Activated CD4-positive, alpha-beta T cell treated with anti-CD3 and anti-CD28 coated beads for 36 hours (primary cell): ENCODE data around the gene SH3BP2. TPM values are rescaled to one million over a fixed set of nuclear protein-coding genes. Genes with fewer than 3 reads are reported as not detected.

Experiments used
- ATAC-seq: fragments of 200-7000 bp; cut with Tn5 transposase; one replicate; pipeline ENCODE4 v1.10.0; 2021; ENCODE audit warnings: mild to moderate bottlenecking, moderate library complexity
- CTCF ChIA-PET: fragments of 350-600 bp; sonication (Branson Sonifier 250); formaldehyde crosslinking; loops from one replicate; lab custom pipeline; 2021; ENCODE audit warnings: antibody characterized with exemption; lab: Charles Lee
- POLR2A ChIA-PET: fragments of 350-600 bp; sonication (Branson Sonifier 250); formaldehyde crosslinking; loops from one replicate; lab custom pipeline; 2021; ENCODE audit warnings: antibody characterized with exemption, inconsistent platforms; lab: Charles Lee
- DNase-seq: peaks from one replicate; pipeline ENCODE4 v3.0.0-alpha.2; 2020
- H3K27ac Mint-ChIP-seq: one replicate; pipeline ENCODE4 v1.8.0; 2021; ENCODE audit warnings: mixed read lengths
- H3K27me3 Mint-ChIP-seq: one replicate; pipeline ENCODE4 v1.8.0; 2021; ENCODE audit warnings: mixed read lengths
- H3K36me3 Mint-ChIP-seq: one replicate; pipeline ENCODE4 v1.8.0; 2021; ENCODE audit warnings: low read depth, mixed read lengths
- H3K4me1 Mint-ChIP-seq: one replicate; pipeline ENCODE4 v1.8.0; 2021; ENCODE audit warnings: mixed read lengths
- H3K4me3 Mint-ChIP-seq: one replicate; pipeline ENCODE4 v1.8.0; 2021; ENCODE audit warnings: mild to moderate bottlenecking, moderate library complexity, mixed read lengths
- H3K9me3 Mint-ChIP-seq: one replicate; pipeline ENCODE4 v1.8.0; 2021; ENCODE audit warnings: low read depth, mixed read lengths
- intact Hi-C, 2 experiments: fragments of 100-400 bp; cut with DNase I in 1 of 2; cut with micrococcal nuclease in 1 of 2; formaldehyde crosslinking; loops; one replicate each; pipeline versions ENCODE4 v1.14.2 to v1.15.1; 2022 to 2024; cut with DNase I, micrococcal nuclease
- total RNA-seq, 2 experiments: library from RNA; stranded (reverse); gene quantifications; one replicate each; pipeline ENCODE4 v1.2.3, GENCODE V29; 2021

The SH3BP2 gene
- total RNA-seq, 2 experiments from 2014 or later, result 63.3 to 68.3 TPM

DNA sequence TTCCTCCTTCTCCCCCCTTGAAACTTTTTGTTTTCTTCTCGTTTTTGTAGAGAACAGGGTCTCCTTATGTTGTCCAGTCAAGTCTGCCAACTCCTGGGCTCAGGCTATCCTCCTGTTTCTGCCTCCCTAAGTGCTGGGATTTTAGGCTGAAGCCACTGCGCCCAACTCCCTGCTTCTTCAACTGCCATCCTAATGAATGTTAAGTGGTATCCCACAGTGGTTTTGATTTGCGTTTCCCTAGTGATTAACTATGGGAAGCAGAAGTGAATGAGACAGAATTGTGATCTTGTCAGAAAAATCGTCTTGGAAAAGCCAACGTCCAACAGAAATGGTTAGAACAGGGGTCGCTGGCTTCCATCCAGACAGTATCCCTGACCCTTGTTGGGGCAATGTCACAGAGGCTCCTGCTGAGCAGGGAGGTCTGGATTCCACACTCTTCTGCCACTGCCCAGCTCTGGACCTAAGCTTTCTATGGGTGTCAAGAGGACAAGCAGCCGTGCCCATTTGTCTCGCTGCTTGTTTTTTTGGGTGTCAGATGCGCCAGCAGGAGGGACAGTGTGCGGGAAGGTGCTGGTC lies 49.9 kb downstream of the SH3BP2 start:
- peak overlapping the region; percentile 63 for H3K27ac Mint-ChIP-seq
- peaks cover 57% of the 10 kb centered on the region for H3K4me1 Mint-ChIP-seq
- peak overlapping the region; percentile 75 for H3K4me3 Mint-ChIP-seq
- POLR2A ChIA-PET, result no interaction called here
- intact Hi-C loops, result loop anchor here in 1 of 2 experiments (1.0 to 5.0 kb wide), 11 partner anchors 50 to 600 kb away; partner anchors contain the start of genes FAM193A, GRK4, HAUS3 and HTT
- H3K27me3 Mint-ChIP-seq, result no peaks in the 10 kb centered on the region
- DNase-seq, result peak; percentile 6
- ATAC-seq, result no peak
- H3K36me3 Mint-ChIP-seq, result peaks cover 12% of the 10 kb centered on the region
- peaks cover 2% of the 10 kb centered on the region for H3K9me3 Mint-ChIP-seq
- CTCF ChIA-PET, result no interaction called here

DNA sequence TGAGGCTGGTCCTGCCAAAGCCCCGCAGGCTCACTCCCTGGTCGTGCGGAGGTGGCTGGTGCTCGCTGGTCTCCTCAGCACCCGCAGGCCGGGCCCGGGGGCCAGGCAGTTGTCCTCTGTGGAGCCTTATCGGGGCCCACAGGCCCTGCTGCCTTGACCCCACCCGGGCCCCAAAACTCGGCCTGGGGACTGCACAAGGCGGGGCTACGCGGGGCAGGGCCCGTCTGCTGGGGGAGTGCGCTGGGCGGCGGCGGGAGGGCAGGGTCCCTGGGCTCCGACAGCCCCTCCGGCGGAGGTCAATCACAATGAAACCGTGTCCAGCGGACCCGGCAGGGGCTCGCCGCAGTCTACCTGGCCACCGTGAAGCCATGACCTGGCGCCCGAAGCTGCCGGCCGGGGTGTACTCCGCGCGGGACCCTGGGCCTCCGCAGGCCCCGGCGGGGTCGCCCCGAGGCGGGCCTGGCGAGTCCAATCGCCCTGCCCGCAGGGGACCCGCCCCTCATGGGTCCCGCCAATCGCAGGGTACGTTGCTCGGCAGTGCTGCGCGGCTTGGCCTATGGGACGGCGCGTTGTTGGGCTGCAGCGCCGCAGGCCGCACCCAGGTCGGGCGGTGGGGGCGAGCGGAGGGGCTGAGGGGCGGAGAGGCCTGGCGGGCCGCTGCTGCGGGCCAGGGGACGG lies 50.5 kb downstream of the SH3BP2 start, which contains the start of gene ADD1:
Gene ADD1, plus strand, starts transcription at position 582 of the 678 bp plus-strand sequence. CDS start 32,072 bp downstream, outside the sequence.
- peak; percentile 88 for ATAC-seq
- peak within 1 kb of the TSS; percentile 88 for H3K4me3 Mint-ChIP-seq
- ChIA-PET POLR2A (no interaction called here), CTCF (no interaction called here)
- peak within 1 kb of the TSS; percentile 89 for H3K27ac Mint-ChIP-seq
- H3K36me3 Mint-ChIP-seq, result peaks cover 12% of the 10 kb centered on the region
- peaks cover 2% of the 10 kb centered on the region for H3K9me3 Mint-ChIP-seq
- peaks cover 56% of the 10 kb centered on the region for H3K4me1 Mint-ChIP-seq
- H3K27me3 Mint-ChIP-seq, result no peaks in the 10 kb centered on the region
- intact Hi-C loops, result loop anchor here in 1 of 2 experiments (1.0 to 5.0 kb wide), 11 partner anchors 51 to 601 kb away; partner anchors contain the start of genes FAM193A, GRK4, HAUS3 and HTT
- peak; percentile 94 for DNase-seq

DNA sequence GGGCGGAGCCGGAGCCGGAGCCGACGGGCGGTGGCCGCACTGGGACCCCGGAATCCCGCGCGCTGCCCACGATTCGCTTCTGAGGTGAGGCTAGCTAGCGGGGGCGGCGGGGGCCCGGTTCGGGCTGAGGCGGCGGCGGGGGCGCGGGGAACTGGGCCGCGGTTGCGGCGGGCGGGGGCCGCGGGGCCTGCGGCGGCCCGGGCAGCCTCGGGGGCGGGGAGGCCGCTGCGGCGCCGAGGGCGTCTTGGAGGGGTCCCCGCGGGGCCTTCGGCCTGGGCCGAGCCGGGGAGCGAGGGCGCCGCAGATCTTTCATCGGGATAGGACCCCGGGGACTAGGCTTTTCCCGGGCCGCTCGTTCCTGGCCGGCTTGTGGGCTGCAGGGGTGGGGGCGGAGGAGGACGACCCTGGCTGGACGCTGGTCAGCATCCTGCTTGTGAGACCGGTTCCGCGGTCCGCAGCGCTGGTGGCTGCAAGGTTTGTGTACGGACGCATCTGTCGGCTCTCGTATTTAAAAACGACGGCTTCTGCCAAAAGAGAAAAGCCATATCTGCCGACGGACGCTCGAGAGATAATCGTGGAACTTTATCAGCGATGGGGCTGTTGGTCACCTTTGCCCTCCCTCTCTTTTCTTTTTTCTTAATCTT lies 51.2 kb downstream of the SH3BP2 start:
- Mint-ChIP-seq H3K27me3 (no peaks in the 10 kb centered on the region), H3K9me3 (peaks cover 2% of the 10 kb centered on the region), H3K36me3 (peaks cover 12% of the 10 kb centered on the region), H3K4me3 (peak overlapping the region; percentile 88), H3K27ac (peak overlapping the region; percentile 89), H3K4me1 (peaks cover 55% of the 10 kb centered on the region)
- CTCF ChIA-PET, result no interaction called here
- DNase-seq (peak; percentile 47), ATAC-seq (peak; percentile 8)
- POLR2A ChIA-PET, result interaction anchor here (0.7 to 1.2 kb wide), 3 partner anchors 27 to 165 kb away, joined by 4 to 8 read pairs (median 5); no protein-coding TSS in a partner anchor
- intact Hi-C loops, result loop anchor here (1.0 to 5.0 kb wide), 13 partner anchors 51 to 602 kb away; partner anchors contain the start of genes FAM193A (in 1 of the 2), GRK4 (in 1 of the 2), HAUS3 (in 1 of the 2) and HTT (in 1 of the 2)

DNA sequence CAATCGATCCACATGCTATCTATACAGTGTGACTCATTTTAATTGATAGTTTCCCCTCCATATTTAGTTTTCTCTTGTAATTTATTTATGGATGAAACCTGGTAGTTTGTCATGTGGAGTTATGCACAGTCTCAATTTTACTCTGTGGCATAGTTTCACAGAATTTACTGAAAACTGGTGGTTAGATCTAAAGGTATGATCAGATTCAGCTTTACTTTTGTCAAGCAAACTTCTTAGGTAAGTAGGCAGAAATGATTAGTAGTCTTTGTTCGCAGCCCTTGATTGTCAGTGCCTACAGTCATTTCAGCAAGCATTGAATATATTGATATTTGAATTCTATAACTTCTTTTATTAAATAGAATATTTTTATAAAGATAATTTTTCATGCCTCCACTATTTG lies 53.3 kb downstream of the SH3BP2 start:
- Mint-ChIP-seq H3K27ac (peak overlapping the region; percentile 89), H3K36me3 (peaks cover 8% of the 10 kb centered on the region), H3K27me3 (no peaks in the 10 kb centered on the region), H3K4me1 (peaks cover 70% of the 10 kb centered on the region), H3K4me3 (peak overlapping the region; percentile 88), H3K9me3 (no peaks in the 10 kb centered on the region)
- ChIA-PET POLR2A (interaction anchor here (1.0 kb wide), 2 partner anchors 12 to 32 kb away, joined by 3 read pairs; no protein-coding TSS in a partner anchor), CTCF (no interaction called here)
- ATAC-seq (peak; percentile 38), DNase-seq (peak; percentile 3)
- intact Hi-C loops, result loop anchor here in 1 of 2 experiments (5.0 kb wide), 2 partner anchors 91 to 116 kb away; partner anchors contain the start of genes GRK4 and NOP14

DNA sequence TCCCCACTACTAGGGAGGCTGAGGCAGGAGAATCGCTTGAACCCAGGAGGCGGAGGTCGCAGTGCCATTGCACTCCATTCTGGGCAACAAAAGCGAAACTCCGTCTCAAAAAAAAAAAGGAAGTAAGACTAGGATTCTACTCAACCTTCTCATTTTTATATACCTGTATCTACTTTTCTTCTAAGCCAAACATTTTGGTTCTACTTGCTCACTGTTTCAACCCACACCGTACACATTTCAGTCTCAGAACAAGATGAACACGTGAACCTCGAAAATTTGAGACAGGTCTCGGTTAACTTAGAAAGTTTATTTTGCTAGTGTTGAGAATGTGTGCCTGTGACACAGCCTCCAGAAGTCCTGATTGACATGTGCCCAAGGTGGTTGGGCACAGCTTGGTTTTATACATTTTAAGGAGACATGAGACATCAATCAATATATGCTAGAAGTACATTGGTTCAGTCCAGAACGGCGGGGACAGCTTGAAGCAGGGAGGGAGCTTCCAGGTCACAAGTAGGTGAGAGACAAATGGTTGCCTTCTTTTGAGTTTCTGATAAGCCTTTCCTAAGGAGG lies 54.5 kb downstream of the SH3BP2 start:
- DNase-seq, result no peak
- no peaks in the 10 kb centered on the region for H3K9me3 Mint-ChIP-seq
- H3K27me3 Mint-ChIP-seq, result no peaks in the 10 kb centered on the region
- peaks cover 78% of the 10 kb centered on the region for H3K4me1 Mint-ChIP-seq
- POLR2A ChIA-PET, result no interaction called here
- H3K4me3 Mint-ChIP-seq, result no peak overlapping the region
- CTCF ChIA-PET, result interaction anchor here (0.6 kb wide), 1 partner anchor 41 kb away, joined by 3 read pairs; no protein-coding TSS in a partner anchor
- H3K27ac Mint-ChIP-seq, result peak overlapping the region; percentile 68
- peaks cover 8% of the 10 kb centered on the region for H3K36me3 Mint-ChIP-seq
- no peak for ATAC-seq
- intact Hi-C loops, result loop anchor here in 1 of 2 experiments (5.0 kb wide), 2 partner anchors 90 to 115 kb away; partner anchors contain the start of genes GRK4 and NOP14

DNA sequence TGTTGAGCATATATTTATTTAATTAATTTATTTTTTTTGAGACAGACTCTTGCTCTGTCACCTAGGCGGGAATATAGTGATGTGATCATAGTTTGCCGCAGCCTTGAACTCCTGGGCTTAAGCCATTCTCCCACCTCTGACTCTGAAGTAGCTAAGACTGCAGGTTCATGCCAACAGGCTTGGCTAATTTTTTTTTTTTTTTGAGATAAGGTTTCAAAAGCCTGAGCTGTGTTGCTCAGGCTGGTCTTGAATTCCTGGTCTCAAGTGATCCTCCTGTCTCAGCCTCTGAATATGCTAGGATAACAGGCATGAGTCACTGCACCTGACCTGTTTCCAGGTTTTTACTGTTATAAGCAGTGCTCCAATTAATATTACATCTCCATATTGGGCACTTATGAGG lies 55.6 kb downstream of the SH3BP2 start:
- POLR2A ChIA-PET, result no interaction called here
- CTCF ChIA-PET, result interaction anchor here (0.6 to 1.4 kb wide), 2 partner anchors 10 to 87 kb away, joined by 3 read pairs; no protein-coding TSS in a partner anchor
- Mint-ChIP-seq H3K4me3 (no peak overlapping the region), H3K9me3 (no peaks in the 10 kb centered on the region), H3K4me1 (peaks cover 80% of the 10 kb centered on the region), H3K27me3 (no peaks in the 10 kb centered on the region), H3K27ac (peak overlapping the region; percentile 37), H3K36me3 (peaks cover 8% of the 10 kb centered on the region)
- no peak for DNase-seq
- intact Hi-C loops, result loop anchor here in 1 of 2 experiments (5.0 kb wide), 2 partner anchors 89 to 114 kb away; partner anchors contain the start of genes GRK4 and NOP14
- no peak for ATAC-seq

DNA sequence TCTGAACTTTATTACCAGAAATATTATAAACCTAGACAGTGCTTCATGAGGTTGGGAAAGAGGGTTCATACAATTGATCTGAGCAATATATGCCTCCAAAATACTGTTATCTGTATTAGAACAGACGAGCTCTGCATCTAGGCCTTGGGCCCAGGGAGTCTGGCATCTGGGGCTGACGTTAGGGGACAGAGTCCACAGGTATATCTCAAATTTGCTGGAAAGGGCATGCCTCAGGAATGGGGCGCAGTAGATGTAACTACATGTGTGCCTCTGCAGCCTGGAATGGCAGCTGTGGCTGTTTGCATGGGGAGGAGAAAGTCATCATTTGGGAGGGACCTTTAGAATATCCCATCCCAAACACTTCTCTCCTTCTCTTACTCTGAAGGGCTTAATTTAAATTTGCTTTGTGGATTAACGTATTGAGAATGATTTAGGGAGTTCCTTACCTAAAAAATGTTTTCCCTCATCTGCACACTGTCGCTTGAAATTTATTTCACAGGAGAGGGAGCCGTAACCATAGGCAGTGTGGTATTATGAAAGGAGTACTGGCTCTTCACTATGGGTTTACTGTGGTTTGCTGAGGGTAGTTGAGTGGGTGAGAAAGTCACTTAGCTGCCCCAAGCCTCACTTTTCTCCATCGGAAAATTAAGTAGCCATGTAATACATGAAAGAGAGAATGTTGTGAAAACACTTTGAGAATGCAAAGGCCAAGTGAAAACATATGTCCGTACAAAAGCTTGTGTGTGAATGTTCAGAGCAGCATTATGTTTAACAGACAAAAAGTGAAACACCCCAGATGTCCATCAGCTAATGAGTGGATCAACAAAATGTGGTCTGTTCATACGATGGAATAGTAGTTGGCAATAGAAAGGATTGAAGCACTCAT lies 56.6 kb downstream of the SH3BP2 start:
- intact Hi-C loops, result loop anchor here in 1 of 2 experiments (5.0 kb wide), 2 partner anchors 88 to 113 kb away; partner anchors contain the start of genes GRK4 and NOP14
- Mint-ChIP-seq H3K4me1 (peaks cover 85% of the 10 kb centered on the region), H3K4me3 (no peak overlapping the region), H3K36me3 (peaks cover 11% of the 10 kb centered on the region), H3K9me3 (no peaks in the 10 kb centered on the region), H3K27me3 (no peaks in the 10 kb centered on the region), H3K27ac (peak overlapping the region; percentile 28)
- CTCF ChIA-PET, result interaction anchor here (0.9 to 1.4 kb wide), 3 partner anchors 11 to 112 kb away, joined by 3 to 4 read pairs (median 3); no protein-coding TSS in a partner anchor
- DNase-seq (no peak), ATAC-seq (no peak)
- POLR2A ChIA-PET, result no interaction called here

DNA sequence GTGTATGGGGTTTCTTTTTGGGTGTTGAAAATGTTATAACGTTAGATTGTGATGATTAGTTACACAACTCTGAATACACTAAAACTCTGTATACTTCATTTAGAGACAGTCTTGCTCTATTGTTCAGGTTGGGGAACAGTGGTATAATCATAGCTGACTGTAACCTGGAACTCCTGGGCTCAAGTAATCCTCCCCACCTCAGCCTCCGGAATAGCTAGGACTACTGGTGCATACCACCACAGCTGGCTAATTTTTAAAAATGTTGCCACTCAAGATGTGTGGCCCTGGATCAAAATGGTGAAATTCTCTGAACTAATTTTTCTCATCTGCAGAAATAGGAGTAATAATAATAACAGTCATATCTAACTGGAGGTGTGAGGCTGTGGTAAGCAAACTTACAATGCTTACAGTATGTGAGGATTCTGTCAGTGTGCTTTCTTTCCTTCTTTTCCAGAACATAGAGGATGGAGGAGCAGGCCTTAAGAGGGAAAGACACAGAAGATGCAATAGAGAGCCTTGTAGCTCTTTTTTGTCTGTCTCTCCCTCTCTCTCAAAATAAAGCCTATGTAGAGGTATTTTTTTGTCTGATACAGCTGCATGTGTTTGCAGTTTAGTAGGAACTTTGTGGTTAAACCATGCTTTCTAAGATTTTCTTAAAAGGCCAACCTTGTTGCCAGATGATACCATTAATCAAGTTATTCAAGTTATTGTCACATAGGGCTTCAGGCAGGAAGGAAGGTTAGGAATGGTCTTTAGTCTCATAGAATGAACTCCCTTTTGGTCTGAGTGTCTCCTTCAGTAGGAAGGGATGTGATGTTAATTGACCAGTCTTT lies 58.3 kb downstream of the SH3BP2 start:
- Mint-ChIP-seq H3K27ac (peak overlapping the region; percentile 11), H3K36me3 (peaks cover 12% of the 10 kb centered on the region), H3K9me3 (no peaks in the 10 kb centered on the region), H3K27me3 (no peaks in the 10 kb centered on the region), H3K4me3 (no peak overlapping the region), H3K4me1 (peaks cover 75% of the 10 kb centered on the region)
- ATAC-seq (peak; percentile 27), DNase-seq (no peak)
- ChIA-PET CTCF (interaction anchor here (0.6 to 1.4 kb wide), 3 partner anchors 66 to 354 kb away, joined by 3 to 4 read pairs (median 3); no protein-coding TSS in a partner anchor), POLR2A (interaction anchor here (0.6 kb wide), 1 partner anchor 228 kb away, joined by 3 read pairs; no protein-coding TSS in a partner anchor)
- intact Hi-C loops, result no loop called here

DNA sequence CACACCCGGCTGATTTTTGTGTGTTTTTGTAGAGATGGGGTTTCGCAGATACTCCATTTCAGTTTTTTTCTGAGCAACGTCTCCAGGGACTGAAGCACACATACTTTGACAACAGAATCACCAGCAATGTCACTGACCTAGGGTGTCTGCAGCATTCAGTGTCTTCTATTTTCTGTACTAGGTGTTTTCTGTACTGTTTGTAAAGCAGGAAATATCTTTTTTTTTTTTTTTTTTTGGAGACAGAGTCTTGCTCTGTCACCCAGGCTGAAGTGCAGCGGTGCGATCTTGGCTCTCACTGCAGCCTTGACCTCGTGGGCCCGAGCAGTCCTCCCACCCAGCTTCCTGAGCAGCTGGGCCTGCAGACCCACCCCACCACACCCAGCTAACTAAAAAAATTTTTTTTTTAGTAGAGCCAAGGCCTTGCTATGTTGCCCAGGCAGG lies 59.6 kb downstream of the SH3BP2 start:
- H3K4me1 Mint-ChIP-seq, result peaks cover 68% of the 10 kb centered on the region
- POLR2A ChIA-PET, result interaction anchor here (0.6 to 0.7 kb wide), 2 partner anchors 146 to 281 kb away, joined by 3 to 5 read pairs; no protein-coding TSS in a partner anchor
- intact Hi-C loops, result no loop called here
- DNase-seq (no peak), ATAC-seq (no peak)
- peak overlapping the region; percentile 47 for H3K27ac Mint-ChIP-seq
- no peaks in the 10 kb centered on the region for H3K27me3 Mint-ChIP-seq
- peak overlapping the region; percentile 32 for H3K4me3 Mint-ChIP-seq
- H3K9me3 Mint-ChIP-seq, result no peaks in the 10 kb centered on the region
- CTCF ChIA-PET, result no interaction called here
- peaks cover 14% of the 10 kb centered on the region for H3K36me3 Mint-ChIP-seq
